Measurements from ENCODE around the gene RWDD2A.

- TF ChIP-seq POLR2A (IDR thresholded peaks at IDR 0.05): no peak
- no peak for TF ChIP-seq CTCF (IDR thresholded peaks at IDR 0.05)
Measured at GRCh38 chr6:83220121-83220520, 27.0 kb downstream of the RWDD2A start.

All from lower leg skin (tissue), 3 donors.